ENCODE results near the gene KRTAP1-4.

The KRTAP1-4 gene

DNA sequence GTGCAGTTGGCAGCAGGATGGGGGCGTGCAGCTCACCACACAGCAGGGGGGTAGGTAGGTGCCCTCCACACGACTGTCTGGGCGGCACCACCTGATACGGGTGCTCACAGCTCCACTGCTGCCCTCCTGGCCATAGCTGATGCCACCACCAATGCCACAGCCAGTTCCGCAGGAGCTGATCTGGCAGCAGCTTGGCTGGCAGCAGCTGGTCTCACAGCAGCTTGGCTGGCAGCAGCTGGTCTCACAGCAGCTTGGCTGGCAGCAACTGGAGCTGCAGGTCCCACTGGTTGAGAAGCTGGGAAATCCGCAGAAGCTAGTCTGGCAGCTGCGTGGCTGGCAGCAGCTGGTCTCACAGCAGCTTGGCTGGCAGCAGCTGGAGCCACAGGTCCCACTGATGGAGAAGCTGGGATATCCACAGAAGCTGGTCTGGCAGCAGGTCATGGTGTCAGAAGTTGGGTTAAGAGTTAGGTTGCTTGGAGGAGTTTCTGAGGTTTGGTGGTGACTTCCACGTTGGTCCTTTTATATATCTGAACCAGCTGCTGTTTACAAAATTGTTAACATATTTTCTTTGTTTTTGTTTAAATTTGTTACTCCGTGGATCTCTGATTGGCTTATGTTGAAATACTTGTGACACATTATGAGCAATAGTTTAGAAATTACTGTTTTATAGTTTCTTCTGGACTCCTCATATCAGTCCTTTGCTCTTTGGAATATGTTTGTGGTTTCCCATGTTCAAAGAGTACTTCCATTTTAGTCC, 3.1 kb downstream of the KRTAP1-4 start, which contains the start of gene KRTAP1-5:
KRTAP1-5 (minus strand) TSS at position 494 of the 757 bp plus-strand sequence; CDS start at position 441, 53 bp downstream.
- Histone ChIP-seq H3K4me1 (ENCODE audit: control insufficient read depth, low read length) (no peaks in the 10 kb centered on the region), H3K4me3 (ENCODE audit: low read length) (no peak within 1 kb of the TSS), H3K4me2 (ENCODE audit: low read length) (no peak within 1 kb of the TSS), H3K27me3 (ENCODE audit: control insufficient read depth, low read length) (no peaks in the 10 kb centered on the region), H3K79me2 (ENCODE audit: control insufficient read depth, low read length) (no peaks in the 10 kb centered on the region), H3K27ac (ENCODE audit: low read depth, low read length) (no peak within 1 kb of the TSS), H4K20me1 (ENCODE audit: control insufficient read depth, insufficient read depth, low read depth, low read length) (no peaks in the 10 kb centered on the region), H3K36me3 (ENCODE audit: control insufficient read depth, low read length) (no peaks in the 10 kb centered on the region), H3F3A (ENCODE audit: control insufficient read depth, insufficient read depth) (no peaks in the 10 kb centered on the region), H3K9me3 (ENCODE audit: control insufficient read depth, insufficient read depth, low read length) (no peaks in the 10 kb centered on the region), H3K9me2 (replicated peaks; ENCODE audit: control insufficient read depth, low read length) (no peaks in the 10 kb centered on the region)
- TF ChIP-seq, protein P1, sequence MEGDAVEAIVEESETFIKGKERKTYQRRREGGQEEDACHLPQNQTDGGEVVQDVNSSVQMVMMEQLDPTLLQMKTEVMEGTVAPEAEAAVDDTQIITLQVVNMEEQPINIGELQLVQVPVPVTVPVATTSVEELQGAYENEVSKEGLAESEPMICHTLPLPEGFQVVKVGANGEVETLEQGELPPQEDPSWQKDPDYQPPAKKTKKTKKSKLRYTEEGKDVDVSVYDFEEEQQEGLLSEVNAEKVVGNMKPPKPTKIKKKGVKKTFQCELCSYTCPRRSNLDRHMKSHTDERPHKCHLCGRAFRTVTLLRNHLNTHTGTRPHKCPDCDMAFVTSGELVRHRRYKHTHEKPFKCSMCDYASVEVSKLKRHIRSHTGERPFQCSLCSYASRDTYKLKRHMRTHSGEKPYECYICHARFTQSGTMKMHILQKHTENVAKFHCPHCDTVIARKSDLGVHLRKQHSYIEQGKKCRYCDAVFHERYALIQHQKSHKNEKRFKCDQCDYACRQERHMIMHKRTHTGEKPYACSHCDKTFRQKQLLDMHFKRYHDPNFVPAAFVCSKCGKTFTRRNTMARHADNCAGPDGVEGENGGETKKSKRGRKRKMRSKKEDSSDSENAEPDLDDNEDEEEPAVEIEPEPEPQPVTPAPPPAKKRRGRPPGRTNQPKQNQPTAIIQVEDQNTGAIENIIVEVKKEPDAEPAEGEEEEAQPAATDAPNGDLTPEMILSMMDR (IDR thresholded peaks at IDR 0.05; ENCODE audit: low read depth, low read length, poor library complexity, severe bottlenecking), result no peak

DNA sequence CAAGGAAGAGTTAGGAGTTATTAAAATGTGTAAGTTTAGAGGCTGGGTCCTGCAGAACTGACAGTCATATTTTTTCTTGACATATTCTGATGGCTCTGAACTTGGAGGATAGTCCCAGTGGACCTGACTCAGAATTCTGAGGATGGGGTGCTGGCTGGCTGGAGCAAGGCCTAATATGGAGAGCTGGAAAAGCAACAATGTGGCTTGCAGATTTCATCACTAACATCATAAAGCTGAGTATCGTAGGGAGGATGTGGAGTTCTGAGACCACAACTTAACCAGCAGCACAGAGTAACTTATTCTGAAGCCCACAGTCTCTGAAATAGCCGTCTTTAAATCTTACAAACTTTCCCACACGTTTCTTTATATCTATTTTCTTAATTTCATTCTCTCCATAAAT, 5.3 kb downstream of the KRTAP1-4 start:
- H3F3A ChIP-seq (ENCODE audit: control insufficient read depth, insufficient read depth), result no peaks in the 10 kb centered on the region
- H3K4me1 ChIP-seq (ENCODE audit: control insufficient read depth, low read length), result no peaks in the 10 kb centered on the region
- no peak overlapping the region for H3K27ac ChIP-seq (ENCODE audit: low read depth, low read length)
- no peaks in the 10 kb centered on the region for H3K9me3 ChIP-seq (ENCODE audit: control insufficient read depth, insufficient read depth, low read length)
- no peaks in the 10 kb centered on the region for H3K36me3 ChIP-seq (ENCODE audit: control insufficient read depth, low read length)
- H3K4me3 ChIP-seq (ENCODE audit: low read length), result no peak overlapping the region
- TF ChIP-seq, protein P1 (IDR thresholded peaks at IDR 0.05; ENCODE audit: low read depth, low read length, poor library complexity, severe bottlenecking), result no peak
- TF ChIP-seq EZH2phosphoT487 (IDR thresholded peaks at IDR 0.05; ENCODE audit: borderline replicate concordance, low read length), result no peak
- H3K27me3 ChIP-seq (ENCODE audit: control insufficient read depth, low read length), result no peaks in the 10 kb centered on the region
- no peaks in the 10 kb centered on the region for H3K9me2 ChIP-seq (replicated peaks; ENCODE audit: control insufficient read depth, low read length)
- no peaks in the 10 kb centered on the region for H4K20me1 ChIP-seq (ENCODE audit: control insufficient read depth, insufficient read depth, low read depth, low read length)
- no peak overlapping the region for H3K4me2 ChIP-seq (ENCODE audit: low read length)
- H3K79me2 ChIP-seq (ENCODE audit: control insufficient read depth, low read length), result no peaks in the 10 kb centered on the region

DNA sequence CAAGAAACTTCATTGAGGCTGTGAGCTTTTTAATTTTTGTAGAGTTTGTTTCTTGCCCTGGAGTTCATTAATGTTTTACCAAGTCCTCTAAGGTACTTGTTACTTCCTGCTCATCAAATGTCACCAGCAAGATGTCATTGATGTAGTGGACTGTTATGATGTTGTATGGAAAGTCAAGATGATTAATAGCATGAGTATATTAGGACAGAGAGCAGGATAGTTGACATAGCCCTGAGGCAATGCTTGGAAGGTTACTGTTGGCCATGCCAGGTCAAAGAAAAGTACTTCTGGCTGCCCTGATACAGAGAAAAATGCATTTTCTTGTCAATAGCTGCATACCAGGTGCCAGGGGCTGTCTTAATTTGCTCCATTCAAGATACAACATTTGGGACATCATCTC, 9.7 kb downstream of the KRTAP1-4 start:
- Histone ChIP-seq H3K27me3 (ENCODE audit: control insufficient read depth, low read length) (no peaks in the 10 kb centered on the region), H3F3A (ENCODE audit: control insufficient read depth, insufficient read depth) (no peaks in the 10 kb centered on the region), H3K4me2 (ENCODE audit: low read length) (no peak overlapping the region), H3K36me3 (ENCODE audit: control insufficient read depth, low read length) (no peaks in the 10 kb centered on the region), H3K9me2 (replicated peaks; ENCODE audit: control insufficient read depth, low read length) (no peaks in the 10 kb centered on the region), H3K9me3 (ENCODE audit: control insufficient read depth, insufficient read depth, low read length) (no peaks in the 10 kb centered on the region), H3K4me1 (ENCODE audit: control insufficient read depth, low read length) (no peaks in the 10 kb centered on the region), H3K4me3 (ENCODE audit: low read length) (no peak overlapping the region), H3K27ac (ENCODE audit: low read depth, low read length) (no peak overlapping the region), H3K79me2 (ENCODE audit: control insufficient read depth, low read length) (no peaks in the 10 kb centered on the region), H4K20me1 (ENCODE audit: control insufficient read depth, insufficient read depth, low read depth, low read length) (no peaks in the 10 kb centered on the region)
- TF ChIP-seq, protein P1 (IDR thresholded peaks at IDR 0.05; ENCODE audit: low read depth, low read length, poor library complexity, severe bottlenecking), result no peak
- no peak for TF ChIP-seq EZH2phosphoT487 (IDR thresholded peaks at IDR 0.05; ENCODE audit: borderline replicate concordance, low read length)
